HG03565 (cell line): ENCODE data around the gene BTG2.

Source experiments
- ATAC-seq: cut with Tn5 transposase; IDR thresholded peaks from one replicate; pipeline ENCODE4 v1.9.1; 2021; ENCODE audit warnings: mild to moderate bottlenecking, moderate library complexity; ENCODE audit not compliant: unreplicated experiment

The BTG2 gene

GRCh38 chr1:203338335-203339036 lies 33.2 kb downstream of the BTG2 start:
- no peak for ATAC-seq

- no peak for ATAC-seq
These were observed 34.9 kb downstream of the BTG2 start for GRCh38 chr1:203340112-203340790.

GRCh38 chr1:203342192-203342940 lies 37.0 kb downstream of the BTG2 start:
- ATAC-seq = no peak

GRCh38 chr1:203343956-203344754 lies 38.8 kb downstream of the BTG2 start:
- ATAC-seq = no peak

GRCh38 chr1:203346060-203346768 lies 40.9 kb downstream of the BTG2 start:
- no peak for ATAC-seq

GRCh38 chr1:203346769-203347102 lies 41.4 kb downstream of the BTG2 start:
- ATAC-seq = no peak

- no peak for ATAC-seq
These were observed 43.8 kb downstream of the BTG2 start for GRCh38 chr1:203349166-203349565.

GRCh38 chr1:203349773-203350524 lies 44.6 kb downstream of the BTG2 start:
- no peak for ATAC-seq

DNA sequence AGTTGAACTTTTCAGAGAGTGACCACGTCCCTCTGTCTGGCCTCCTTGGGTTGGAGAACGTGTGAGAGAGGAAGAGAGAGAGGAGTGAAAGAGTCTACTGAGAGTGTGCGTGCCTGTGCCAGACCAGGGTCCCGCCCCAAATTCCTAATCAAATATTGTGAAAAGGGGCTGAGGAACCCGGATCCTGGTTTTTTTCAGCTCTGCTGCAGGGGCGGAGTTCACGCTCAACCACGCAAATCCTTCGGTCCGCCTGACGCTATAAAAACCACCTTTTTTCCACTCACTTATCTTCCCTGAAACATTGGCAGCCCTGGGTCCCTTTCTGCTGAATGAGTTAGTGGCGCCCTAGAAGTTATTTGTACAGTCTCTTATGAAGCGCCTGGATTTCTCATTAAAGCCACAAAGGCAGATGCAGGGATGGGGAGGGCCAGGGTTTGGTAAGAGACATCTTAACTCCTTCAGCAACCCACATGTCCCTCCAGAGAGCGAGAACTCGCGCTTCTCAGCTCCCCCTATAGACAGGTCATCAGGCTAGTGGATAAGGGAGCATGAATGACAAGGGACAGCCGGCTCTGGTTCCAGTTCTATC lies 45.8 kb downstream of the BTG2 start, which contains the start of gene FMOD:
Gene FMOD, minus strand, starts transcription at position 86 of the 589 bp plus-strand sequence. CDS start 2,852 bp downstream, outside the sequence.
- ATAC-seq = no peak

DNA sequence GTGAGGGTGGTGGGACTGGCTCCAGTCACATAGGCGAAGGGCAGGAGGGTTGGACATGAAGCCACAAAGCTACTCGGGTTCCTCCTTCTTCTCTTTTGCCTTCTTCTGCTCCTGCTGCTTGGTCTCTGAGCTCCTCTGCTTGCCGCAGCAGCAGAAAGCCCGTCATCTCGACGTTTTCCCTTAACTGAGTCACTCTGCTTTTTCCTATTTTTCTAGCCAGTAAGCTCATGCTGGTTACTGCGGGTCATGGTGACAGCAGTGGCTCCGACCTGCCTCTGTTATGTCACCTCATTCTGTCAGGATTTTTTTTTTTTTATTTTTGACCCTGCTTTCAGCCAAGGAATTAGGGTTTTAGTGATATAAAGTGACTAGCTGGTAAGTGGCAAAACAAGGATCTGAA lies 48.2 kb downstream of the BTG2 start:
- ATAC-seq = no peak

DNA sequence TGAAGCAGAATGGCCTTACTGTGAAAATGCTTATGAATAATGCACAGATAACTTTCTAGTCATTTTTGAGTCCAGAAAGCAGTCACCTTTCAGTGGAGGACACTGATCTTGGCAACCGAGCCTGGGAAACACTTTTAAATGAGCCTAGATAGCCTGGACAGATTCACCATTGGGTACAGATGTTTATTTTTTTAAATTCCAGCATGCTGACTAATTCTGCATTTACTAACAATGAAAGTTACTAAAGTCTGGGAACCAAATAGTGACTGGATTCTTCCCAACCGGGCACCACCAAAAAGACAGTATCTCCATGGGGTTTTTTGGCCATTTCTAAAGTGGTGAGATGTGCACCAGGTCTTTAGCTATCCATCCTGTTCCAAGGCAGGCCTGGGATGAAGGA lies 48.9 kb downstream of the BTG2 start:
- no peak for ATAC-seq

DNA sequence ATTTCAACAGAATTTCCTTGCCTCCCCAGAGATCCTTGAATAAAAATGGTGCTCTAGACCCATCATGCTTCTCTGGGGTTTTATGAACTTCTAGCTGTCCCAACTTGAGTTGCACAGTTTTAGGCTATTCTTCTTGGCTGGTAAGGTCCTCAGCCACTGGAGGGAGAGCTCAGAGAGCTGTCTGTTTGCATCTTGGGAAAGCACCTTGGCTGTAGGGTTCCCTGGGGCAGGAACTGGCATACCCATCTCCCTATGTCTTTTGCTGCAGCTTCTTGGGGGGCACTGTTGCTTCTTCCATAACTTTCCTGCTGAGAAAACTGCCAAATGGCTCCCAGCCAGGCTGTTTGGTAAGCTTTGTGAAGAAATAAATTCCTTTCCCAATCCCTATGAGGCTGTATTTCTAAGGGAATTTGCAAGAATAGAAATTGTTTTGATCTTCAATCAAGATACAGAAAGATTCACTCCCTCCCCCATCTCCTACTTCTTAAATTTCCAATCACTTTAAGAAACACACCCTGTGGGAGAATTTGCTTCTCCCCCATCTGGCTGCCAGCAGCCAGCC lies 53.8 kb downstream of the BTG2 start:
- ATAC-seq = no peak
